Measurements from ENCODE around the gene ABCG1.
"Not testable (repeated sequence)": the region's sequence is repeated elsewhere in the genome, so short reads cannot be mapped to it uniquely, and the experiment has no call there.

ABCG1 gene

DNA sequence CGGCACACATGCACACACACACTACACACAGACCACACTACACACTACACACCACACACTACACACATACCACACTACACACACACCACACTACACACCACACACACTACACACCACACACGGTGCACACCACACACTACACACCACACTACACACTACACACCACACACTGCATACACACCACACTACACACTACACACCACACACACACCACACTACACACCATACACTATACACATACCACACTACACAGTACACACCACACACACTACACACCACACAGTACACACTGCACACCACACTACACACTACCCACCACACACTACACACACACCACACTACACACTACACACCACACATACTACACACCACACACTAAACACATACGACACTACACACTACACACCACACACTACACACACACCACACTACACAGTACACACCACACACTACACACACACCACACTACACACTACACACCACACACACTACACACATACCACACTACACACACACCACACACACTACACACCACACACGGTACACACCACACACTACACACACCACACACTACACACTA lies 73.7 kb downstream of the ABCG1 start:
- not testable (repeated sequence) for DNase-seq

DNA sequence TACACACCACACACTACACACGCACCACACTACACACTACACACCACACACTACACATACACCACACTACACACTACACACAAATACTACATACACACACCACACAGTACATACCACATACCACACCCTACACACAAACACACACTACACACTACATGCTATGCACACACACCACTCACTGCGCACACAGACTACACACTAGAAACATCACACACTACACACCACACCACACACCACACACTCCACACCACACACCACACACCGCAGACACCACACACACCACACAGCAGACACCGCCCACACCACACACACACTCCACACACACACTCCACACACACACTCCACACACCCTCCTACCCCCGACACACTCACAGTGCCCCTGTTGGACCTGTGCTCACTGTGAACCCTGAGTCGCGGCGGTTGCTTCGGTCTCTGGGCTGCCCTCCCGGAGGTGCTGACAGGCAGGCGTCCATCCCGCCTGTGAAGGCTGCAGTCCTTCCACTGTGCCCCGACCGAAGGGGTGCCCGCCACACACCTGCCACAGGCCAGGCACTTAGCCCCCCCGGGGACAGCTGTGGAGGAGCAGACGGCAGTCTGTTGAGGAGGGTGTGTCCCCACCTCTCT lies 74.8 kb downstream of the ABCG1 start:
- DNase-seq, result no peak

DNA sequence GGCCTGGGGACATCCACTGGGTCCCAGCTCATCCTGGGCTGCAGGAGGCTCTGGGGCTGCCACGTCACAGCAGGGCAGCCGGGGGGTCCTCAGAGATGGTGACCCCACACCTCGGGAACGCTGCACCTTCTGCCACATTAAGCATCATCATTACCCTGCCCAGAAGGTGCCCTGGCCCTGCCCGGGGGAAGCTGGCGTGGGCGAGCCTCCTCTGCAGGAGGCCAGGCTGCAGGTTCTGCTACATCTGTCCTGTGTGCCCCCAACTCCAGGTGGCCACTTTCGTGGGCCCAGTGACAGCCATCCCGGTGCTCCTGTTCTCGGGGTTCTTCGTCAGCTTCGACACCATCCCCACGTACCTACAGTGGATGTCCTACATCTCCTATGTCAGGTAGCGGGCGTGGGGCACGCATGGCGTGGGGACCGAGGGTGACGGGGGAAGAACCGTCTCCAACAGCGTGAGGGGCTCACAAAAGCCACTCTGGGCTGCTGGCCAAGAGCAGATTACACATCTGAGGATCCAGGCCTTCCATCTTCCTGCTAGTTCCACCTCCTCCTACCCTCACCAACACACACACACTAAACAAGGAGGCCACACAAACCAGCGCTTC lies 75.4 kb downstream of the ABCG1 start:
- no peak for DNase-seq

DNA sequence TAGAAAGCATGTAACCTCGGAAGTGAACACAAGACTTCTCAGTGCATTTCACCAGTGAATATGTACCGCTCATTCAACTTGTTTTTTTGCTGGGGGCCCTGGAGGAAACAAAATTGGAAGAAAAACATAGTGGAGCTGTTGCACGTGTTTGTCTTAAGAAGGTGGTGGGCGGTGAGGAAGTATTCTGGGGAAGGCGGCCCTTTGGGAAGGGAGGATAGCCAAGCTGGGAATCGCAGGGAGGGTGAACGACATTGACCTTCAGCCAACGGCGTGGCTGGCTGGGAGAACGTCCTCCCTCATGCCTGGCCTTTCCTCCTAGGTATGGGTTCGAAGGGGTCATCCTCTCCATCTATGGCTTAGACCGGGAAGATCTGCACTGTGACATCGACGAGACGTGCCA lies 76.9 kb downstream of the ABCG1 start:
- DNase-seq, result no peak

DNA sequence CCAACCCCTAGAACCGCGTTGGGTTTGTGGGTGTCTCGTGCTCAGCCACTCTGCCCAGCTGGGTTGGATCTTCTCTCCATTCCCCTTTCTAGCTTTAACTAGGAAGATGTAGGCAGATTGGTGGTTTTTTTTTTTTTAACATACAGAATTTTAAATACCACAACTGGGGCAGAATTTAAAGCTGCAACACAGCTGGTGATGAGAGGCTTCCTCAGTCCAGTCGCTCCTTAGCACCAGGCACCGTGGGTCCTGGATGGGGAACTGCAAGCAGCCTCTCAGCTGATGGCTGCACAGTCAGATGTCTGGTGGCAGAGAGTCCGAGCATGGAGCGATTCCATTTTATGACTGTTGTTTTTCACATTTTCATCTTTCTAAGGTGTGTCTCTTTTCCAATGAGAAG lies 77.6 kb downstream of the ABCG1 start:
- DNase-seq, result no peak

DNA sequence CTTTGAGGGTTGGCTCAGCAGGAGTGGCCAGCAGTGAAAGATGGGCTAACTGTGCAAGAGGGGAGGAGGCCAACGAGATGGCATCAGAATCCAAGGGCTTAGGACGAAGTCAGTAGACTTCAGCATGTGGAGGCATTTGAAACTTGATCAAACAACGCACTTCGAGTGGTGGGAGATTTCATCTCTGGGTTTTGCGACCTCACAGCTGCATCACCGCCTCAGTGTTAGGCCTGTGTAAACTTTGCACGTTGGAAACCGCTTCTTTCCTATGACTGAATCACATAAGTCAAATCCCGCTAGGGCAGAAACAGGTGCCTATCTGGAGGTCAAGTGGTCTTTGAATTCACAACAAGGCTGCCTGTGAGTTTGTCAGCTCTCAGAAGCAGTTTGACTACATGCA lies 78.4 kb downstream of the ABCG1 start:
- DNase-seq, result no peak

DNA sequence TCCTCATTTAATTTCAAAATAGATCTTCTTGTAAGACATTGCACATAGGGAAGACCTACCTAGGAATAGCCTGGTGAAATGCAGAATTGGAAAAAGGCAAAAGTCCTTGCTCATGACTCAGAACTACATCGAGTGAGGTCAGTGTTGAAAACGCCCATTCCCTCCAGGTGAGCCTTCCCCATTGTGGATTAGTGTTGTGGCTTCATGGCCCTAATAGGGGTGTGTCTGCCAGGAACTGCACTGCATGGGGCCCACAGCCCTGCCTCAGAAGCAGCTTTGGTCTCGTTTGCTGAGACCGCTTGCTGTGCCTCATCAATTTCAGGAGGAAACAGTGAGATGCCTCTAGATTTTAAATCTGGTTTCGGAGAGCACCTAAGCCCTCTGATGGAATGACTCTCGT lies 79.3 kb downstream of the ABCG1 start:
- no peak for DNase-seq

DNA sequence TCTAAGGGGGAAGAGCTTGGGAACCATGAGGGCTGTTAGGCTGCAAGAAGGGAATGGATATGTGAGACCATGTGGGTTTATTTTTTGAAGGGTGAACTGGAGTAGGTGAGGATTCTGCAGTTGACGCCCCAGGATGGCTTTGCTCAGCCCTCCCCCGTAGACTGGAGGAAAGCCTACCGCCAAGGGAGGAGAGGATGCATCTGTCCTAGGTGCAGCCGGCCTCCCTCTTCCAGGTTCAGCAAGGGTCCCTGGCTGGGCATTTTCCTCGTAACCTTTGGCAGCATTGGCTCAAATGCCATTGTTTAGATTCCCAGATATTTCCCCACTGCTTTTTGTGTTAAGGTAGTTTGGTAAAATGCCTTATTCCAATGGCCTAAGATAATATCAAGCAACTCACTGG lies 79.7 kb downstream of the ABCG1 start:
- DNase-seq, result no peak

DNA sequence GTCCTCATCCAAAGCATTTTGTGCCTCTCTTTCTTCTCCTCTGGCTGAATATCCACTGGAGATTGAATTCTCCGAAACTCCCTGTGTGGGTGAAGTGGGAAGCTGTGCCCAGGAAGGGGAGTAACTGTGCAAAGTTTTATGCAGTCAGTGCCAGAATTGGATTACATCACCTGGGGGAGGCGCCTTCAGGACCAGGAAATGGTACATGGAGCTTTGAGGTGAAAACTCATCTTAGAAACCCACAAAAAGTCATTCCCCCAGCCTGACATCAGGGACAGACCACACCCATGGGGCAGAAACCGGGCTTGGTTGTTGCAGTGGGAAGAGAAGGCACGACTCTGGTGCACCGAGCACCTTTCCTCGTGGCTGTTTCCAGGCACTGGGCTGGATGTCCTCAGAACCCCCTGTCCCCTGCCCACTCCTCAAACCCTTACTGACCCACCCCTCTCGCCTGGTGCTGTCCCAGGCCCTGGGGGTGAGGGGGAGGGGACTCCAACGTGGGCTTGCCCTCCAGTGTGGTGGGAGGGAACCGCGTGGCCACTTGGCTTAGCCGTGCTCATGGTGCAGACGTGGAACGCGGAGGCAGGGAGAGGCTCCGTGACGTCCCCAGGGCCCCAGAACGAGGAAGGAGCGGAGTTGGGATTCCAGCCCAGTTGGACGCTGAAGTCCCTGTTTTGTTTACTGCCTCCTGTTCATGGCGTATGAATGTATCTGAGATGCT lies 80.5 kb downstream of the ABCG1 start:
- DNase-seq, result no peak

DNA sequence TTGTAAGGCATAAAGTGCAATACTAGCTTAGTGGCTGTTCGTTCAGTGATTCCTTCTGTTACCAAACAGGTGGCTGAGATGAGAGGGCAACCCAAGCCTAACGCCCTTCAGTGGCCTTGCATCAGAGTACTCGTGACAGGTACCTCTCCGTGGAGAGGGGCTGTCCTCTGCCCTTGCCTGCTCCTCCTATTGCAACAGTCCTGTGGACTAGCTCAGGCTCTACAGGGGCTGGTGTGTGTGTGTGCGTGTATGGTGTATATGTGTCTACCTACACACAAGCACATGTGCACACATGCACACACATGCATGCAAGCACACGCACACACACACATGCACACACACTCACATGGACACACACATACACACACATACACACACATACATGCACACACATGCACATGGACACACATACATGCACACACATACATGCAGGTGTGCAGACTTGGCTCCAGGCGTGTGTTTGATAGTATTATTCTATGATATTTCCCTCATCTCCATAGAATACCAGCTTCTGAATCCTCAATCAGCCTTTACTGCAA lies 81.2 kb downstream of the ABCG1 start:
- DNase-seq, result no peak

DNA sequence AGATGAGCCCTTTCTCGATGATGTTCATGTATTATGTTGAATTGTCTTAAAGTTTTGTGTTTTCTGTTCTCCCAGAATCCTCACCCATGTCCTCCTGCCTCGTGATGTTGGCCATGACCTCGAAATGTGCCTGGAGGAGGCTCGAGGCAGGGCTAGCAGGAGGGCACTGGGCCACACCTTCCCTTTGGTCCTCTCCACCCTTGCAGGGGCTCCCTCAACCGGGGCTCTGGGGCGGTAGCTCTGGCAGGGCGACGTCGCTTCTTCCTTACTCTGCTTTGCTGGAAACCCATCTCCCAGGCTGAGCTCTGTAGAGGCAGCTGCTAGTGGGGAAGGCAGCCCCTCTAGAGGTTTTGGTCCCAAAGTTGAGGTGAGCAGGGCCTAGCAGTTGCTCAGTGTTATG lies 82.0 kb downstream of the ABCG1 start:
- DNase-seq, result no peak

DNA sequence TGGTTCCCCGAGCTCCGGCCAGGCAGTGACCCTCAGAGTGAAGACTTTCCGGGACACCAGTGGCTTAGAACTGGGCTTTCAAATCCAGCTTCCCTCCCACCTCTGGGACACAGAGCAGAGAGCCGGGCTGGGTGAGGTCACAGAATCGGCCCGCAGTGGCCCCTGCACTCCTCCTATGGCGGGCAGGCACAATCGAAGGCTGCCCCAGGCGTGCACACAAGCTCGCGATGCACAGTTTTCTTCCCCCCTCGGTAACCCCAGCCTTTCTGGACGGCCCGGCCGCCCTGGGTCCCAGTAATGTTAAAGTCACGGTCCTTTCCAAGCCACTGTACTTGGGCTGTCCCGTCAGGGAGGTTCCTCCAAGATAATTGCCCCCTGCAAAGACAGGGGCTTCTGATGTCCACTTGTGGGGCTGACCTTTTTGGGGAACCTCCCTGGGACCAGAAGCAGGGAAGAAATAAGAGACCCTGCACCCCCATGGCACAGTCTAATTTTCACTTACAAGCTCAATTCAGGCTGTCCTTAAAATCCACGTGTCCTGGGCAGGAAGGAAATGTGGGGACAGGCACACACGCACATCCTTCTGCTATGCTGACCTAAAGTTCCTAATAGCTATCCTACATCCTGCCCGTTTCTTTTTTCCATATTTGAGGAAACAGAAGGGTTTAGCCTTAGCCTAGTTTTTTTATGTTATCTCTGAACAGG lies 82.6 kb downstream of the ABCG1 start:
- DNase-seq, result no peak

DNA sequence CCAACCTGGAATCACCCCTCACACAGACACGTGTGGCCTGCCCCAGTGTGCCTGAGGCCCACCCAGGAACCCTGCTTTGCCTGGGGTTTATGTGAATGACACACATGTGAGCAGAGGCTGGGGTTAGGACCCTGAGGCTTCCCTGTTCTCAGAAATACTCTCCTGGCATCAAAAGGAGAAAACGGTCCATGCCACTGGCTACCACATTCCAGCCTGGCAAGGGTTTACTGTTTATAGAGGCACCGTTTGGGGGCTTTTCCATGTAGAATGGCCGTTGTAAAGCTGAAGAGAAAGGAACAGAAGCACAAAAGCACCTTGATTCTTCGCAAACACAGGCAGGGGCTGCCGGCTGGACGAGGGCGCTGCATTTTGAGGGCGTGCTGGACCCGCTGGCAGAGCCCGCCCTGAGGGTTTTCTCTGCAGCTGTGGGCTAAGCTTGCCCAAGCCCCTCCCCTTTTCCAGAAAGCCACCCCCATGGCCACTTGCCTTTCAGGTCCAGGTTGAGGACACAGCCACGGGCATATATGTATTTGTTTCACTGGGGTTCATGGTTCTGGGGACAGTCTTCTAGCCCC lies 83.2 kb downstream of the ABCG1 start:
- no peak for DNase-seq

DNA sequence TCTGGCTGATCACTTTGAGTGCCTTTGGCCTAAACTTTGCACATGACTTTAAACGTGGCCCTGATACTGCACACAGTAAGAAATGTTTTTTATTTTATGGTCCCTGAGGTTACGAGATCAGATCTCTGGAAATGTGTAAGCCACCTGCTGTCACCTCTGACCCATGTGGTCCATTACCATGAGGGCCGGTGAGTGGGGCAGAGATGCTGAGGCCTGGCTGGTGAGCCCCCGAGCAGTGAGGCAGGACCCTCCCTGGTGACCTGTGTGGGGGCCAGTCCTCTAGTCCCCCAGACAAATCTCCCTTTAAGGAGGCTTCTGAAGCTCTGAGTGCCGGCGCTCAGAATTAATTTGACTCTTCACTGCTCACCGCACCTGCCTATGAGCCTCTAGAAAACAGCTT lies 83.9 kb downstream of the ABCG1 start:
- no peak for DNase-seq

DNA sequence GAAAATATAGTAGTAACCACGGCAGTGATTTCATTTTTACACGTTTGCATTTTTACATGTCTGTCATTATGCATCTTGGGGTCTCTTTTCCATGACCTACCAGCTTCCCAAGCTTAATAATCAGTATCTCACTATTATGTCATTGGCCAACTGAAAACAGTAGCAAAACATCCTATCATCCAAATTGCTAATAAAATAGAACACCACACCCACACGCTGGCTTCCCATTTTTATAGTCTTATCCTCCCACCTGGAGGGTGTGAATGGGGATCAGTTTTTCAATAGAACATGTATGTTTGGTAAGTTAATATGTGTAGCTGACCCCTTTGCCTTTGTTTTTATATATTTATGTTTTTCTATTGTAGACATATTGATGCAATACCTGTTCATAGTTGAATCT lies 84.5 kb downstream of the ABCG1 start:
- no peak for DNase-seq

DNA sequence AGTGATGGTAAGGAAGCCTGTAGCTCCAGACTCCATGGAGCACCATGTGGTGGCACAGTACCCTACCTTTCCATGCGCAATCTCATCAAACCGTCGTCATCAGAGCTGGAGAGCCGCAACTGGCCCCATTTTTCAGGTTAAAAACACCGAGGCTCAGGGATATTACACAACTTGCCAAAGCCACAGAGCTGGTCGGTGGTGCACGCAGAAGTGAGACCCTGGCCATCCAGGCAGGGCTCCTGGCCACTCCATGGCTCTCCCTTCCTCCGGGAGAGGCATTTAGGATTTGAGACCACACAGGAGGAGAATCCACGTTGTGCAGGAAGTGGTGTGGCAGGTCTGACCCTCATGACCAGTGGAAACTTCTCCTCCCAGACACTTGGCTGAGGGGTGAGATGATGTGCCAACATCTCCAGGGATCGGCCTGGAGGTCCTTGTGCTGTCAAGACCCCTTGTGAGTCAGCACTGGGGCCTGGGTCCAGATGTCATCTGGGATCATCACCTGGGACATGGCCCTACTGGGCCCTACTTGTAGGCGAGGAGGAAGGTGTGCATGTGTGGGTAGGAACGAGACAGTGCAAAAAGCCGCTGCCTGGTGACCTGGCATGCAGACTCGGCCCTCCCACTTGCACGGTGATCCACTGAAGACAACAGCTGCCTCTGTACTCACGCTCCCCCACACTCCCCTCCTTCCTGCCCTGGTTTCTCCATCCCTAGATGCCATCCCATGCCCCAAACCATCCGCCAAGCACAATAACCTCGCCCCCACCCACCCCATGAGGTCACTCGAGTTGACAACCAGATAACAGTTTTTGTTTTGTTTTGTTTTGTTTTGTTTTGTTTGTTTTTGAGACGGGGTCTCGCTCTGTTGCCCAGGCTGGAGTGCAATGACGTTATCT lies 85.9 kb downstream of the ABCG1 start:
- no peak for DNase-seq

DNA sequence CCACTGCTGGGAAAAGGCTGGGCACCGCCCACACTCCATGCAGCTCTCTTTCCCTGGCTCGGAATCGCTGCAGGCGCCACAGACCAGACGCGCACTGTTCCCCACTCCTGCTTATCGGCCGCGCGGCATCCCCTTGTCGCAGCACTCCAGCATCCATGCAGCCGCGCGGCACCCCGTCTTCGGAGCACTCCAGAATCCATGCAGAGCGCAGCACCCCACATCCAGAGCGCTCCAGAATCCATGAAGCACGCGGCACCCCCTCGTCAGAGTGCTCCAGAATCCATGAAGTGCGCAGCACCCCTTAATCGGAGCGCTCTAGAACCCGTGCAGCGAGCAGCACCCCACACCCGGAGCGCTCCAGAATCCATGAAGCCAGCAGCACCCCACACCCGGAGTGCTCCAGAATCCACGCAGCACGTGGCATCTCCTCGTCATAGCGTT lies 86.8 kb downstream of the ABCG1 start:
- no peak for DNase-seq

DNA sequence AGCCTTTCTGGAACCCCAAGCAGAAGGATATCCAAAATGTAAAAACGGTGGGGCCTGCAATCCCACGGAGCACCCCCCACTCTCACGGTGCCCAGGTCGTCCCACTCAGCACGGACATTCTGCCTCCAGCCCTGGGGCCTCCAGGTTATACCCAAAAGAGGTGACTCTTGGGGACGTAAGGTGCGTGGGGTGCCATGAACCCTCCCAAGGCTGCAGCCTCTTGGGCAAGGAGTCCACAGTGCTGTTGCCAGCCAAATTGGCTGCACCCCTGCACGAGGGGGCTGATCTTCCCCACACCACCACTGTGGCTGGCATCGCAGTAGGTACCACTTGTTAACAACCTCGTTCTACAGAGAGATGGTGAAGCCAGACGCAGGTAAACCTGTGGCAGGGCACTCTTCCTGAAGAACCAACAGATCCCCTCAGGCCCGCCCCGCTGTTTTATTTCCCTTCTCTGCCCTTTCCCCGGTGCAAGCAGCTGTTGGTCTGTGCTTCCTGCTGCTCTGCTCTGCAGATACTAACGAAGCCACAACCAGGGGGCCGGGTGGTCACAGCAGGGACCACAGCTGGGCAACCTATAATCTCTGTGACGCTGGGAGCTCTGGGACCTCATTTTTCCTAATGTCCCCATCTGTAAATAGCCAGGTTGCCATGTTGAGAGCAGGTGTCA lies 87.6 kb downstream of the ABCG1 start:
- DNase-seq, result no peak

DNA sequence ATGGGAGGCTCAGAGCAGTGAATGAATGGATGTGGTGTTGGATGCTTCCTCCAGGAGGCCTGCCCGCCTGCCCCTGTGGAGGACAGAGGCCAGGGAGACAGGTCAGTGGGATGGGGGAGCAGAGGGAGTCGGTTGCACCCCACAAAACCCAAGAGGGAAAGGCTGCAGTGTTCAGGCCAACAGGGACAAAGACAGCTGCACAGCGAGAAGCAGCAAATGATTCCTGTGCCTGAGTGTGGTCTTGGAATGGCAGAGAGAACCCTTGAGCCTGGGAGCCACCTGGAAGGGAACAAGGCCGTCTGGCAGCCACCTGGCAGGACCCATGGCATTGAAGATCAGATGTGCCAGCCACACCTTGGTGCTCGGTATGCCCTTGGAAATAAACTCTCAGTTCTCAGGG lies 88.2 kb downstream of the ABCG1 start:
- no peak for DNase-seq

DNA sequence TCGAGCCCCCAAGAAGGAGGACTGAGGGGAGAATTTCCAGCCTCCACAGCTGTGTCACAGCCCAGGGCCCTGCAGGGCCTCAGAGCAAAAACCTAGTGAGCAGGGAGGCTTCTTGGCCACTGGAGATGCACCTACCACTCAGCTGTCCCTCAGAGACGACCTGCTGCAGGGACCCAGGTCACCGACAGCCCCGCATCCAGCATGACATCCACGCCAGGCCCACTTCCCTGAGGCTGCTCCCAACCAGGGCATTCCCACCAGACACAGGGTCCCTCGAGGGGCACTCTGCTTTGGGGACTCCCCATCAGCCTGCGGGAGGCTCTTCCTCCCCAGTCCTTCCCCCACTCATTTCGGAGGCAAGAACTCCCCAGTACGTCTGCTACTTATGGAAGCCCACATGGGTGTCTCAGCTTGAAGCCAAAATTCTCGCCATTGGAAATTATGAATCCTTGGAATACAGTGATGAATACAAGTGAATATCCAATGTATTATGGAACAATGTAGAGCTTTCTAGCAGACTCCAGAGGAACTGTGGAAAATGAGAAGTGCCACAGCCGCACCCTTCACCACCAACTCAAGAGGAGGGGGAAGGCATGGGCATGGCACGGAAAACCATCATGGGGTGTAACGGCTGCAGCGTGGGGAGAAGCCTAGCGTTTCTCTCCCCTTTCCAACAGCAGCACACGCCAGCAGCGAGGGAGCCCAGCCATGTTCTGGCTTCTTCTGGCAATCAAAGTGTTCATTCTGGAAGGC lies 89.4 kb downstream of the ABCG1 start:
- no peak for DNase-seq

Data from NCI-H1048 (cell line).